HG03045 (cell line): ENCODE measurements around the gene SCN4A.
"Not testable (repeated sequence)": the region's sequence is repeated elsewhere in the genome, so short reads cannot be mapped to it uniquely, and the experiment has no call there.

Source experiments
- ATAC-seq: cut with Tn5 transposase; IDR thresholded peaks from one replicate; pipeline ENCODE4 v1.9.1; 2021; ENCODE audit warnings: mild to moderate bottlenecking, moderate library complexity; ENCODE audit not compliant: unreplicated experiment

The SCN4A gene

GRCh38 chr17:63889026-63889848 lies 83.5 kb downstream of the SCN4A start:
- not testable (repeated sequence) for ATAC-seq
